HG03432 (cell line): ENCODE results near the gene HIF3A.
"Not testable (repeated sequence)": the region's sequence is repeated elsewhere in the genome, so short reads cannot be mapped to it uniquely, and the experiment has no call there.

Source experiments
- ATAC-seq: cut with Tn5 transposase; IDR thresholded peaks from one replicate; pipeline ENCODE4 v1.9.1; 2021; ENCODE audit warnings: mild to moderate bottlenecking, moderate library complexity; ENCODE audit not compliant: unreplicated experiment

Gene HIF3A

DNA sequence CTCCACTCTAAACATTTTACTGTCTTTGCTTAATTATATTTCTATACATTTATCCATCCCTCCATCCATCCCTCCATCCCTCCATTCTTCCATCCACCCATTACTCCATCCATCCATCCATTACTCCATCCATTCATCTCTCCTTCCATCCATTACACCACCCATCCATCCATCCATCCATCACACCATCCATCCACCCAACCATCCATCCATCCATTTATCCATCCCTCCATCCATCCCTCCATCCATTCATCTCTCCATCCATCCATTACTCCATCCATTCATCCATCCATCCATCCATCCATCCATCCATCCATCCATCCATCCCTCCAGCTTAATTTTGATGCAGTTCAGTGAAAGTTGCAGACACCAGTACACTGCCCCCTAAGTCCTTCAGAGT, 5.0 kb upstream of the HIF3A start:
- no peak for ATAC-seq

GRCh38 chr19:46294494-46294893, 2.3 kb upstream of the HIF3A start:
- ATAC-seq: no peak

DNA sequence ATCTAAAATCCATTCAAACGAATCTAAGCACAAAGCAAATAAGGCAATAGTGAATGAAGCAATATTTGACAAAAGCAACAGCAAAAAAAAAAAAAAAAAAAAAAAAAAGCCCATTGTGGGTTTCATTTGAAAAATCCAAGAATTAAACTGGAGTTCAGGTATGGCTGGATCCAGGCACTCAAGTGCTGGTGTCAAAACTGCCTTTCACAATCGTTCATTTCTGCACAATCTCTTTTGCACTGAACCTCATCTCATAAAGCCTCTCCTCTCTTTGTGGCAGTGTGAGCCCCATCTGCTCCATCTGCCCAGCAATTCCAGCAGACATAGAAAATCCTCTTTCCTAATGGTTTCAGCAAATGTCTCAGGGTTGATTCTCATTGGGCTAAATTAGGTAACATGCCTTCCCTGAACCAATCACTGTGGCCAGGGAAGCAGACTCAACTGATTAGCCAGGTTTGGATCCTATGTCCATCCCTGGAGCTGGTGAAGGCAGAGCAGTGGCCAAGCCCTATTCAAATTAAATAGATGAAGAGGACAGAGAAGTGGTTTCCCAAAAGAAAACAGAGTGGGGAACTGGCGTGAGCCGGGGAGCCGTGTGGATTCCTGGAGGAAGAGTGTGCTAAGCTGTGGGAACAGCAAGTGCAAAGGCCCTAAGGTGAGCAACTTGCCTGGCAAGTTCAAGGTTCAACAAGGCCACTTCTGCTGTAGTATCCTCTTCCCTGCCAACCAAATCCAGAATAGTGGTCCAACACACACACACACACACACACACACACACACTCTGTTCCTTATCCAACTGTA, 1.2 kb upstream of the HIF3A start:
- no peak for ATAC-seq

GRCh38 chr19:46296202-46296480, 701 bp upstream of the HIF3A start:
- ATAC-seq: no peak

DNA sequence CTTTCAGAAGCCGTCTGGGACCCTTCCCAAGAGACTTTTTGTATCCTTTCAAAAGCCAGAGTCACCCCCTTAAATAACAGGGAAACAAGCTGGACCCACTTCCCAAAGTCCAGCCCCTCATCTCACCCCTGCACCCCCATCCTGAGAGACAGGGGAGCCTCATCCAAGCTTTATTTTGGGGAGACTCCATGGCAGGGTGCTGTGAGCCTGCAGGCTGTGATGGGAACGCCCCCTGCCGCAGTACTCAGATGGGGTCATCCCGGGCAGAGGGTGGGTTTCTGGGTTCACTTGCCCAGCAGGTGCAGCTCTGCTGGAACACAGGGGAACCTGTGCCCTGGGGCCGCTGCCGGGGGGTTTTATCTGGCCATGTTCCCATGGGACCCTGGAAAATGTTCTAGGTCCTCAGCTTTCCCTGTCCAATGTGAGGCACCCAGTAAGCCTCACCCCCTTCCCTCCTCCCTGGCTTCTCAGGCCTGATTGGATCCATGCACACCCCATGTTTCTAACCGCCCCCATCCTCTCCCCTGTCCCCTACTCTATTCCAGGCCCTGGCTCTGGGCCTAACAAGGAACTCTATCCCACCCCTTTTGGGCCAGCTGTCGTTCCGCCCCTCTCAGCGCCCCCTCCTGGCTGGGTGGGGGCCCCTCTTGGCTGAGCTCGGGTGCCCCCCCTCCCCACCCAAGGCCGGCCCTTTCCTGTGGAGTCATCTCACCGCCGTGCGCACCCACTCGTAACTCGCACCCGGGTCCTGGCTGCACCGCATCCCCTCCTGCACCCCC, 1.0 kb downstream of the HIF3A start:
- ATAC-seq: no peak

DNA sequence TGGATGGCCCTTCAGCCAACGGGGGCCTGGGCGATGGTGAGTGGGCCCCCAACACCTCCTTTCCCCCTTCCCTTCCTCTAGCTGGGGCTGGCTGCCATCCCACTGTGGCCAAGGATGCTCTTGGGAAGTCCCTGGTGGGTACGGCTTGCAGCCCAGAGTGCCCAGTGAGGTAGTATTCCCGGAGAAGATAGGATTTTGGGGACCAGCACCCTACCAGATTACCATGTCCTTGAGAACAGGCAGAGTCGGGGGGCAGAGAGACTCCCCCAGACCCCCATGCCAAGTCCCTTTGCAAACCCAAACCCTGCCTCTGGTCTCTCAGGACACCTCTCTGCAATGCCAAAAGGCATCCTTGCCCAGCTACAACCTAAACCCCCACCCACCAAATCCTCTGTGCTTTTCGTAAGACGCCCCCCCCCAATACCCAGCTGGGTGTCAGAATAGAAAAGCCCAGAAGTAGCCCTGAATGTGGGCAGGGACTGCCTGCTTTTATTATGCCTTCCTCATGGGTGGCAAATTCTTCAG, 1.7 kb downstream of the HIF3A start:
- ATAC-seq: no peak

DNA sequence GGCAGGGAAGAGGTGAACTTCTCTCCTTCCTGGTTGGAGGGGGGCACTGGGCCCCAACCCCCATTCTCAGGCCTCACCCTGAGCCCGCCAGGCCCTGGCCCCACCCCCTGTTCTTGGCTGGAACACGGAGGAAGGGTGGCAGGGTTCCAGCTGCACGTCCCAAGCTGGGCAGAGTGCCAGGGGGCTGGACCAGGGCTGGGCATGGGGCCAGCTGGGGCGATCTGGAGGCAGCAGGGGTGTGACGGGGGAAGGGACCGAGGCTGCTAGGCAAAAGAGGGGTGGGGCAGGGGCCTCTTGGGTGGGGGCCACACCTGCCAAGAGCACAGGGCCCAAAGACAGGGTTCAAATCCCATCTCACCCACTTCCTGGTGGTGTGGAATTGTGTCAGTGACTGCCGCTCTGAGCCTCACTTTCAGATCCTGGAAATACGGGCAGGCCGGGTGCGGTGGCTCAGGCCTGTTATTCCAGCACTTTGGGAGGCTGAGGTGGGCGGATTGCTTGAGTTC, 2.2 kb downstream of the HIF3A start:
- ATAC-seq: no peak

- no peak for ATAC-seq
These were observed 2.9 kb downstream of the HIF3A start for GRCh38 chr19:46299695-46300094.

DNA sequence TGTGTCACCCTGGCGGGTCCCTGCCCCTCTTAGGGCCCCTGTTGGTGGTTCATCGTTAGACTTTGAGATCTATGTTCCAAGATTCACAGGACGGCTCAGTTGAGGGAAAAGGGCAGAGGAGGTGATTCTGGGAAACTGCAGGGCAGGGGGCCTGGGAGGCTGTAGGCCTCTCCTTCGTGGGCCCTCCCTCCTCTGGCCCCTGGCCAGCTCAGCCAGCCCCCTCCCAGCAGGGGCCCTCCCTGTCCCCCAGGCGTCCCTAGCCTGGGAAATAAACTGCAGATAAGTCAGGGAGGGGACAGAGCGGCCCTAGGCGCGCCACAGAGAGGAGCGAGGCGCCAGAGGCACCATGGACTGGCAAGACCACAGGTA, 6.5 kb downstream of the HIF3A start:
- no peak for ATAC-seq

- no peak for ATAC-seq
These were observed 7.0 kb downstream of the HIF3A start for GRCh38 chr19:46303691-46304397.

- ATAC-seq: no peak
These were observed 9.7 kb downstream of the HIF3A start for GRCh38 chr19:46306501-46306900.

GRCh38 chr19:46308510-46308909, 11.7 kb downstream of the HIF3A start:
- no peak for ATAC-seq

GRCh38 chr19:46309056-46309455, 12.2 kb downstream of the HIF3A start:
- no peak for ATAC-seq

GRCh38 chr19:46311444-46311843, 14.6 kb downstream of the HIF3A start:
- no peak for ATAC-seq

- ATAC-seq: not testable (repeated sequence)
These were observed 17.0 kb downstream of the HIF3A start for GRCh38 chr19:46313540-46314469.

DNA sequence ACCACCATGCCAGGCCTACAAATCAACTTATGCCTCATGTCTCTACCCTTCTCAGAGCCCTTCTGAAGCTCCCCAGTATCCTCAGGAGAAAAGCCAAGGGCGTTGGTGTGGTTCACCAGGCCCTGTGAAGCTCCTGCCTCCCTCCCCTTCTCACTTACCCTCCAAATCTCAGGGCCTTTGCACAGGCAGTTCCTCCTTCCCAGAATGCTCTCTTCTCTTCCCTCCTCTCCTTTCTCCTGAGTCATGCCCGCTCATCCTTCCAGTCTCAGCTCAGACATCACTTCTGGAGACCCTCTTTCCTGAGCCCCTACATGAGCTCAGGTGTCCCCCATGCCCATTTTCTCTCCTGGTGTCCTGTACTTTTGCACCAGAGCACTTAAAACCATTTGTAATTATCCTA, 20.5 kb downstream of the HIF3A start:
- ATAC-seq: no peak

GRCh38 chr19:46319613-46320012, 22.8 kb downstream of the HIF3A start:
- ATAC-seq: no peak

GRCh38 chr19:46320559-46320958, 23.7 kb downstream of the HIF3A start:
- no peak for ATAC-seq

- no peak for ATAC-seq
These were observed 24.8 kb downstream of the HIF3A start for GRCh38 chr19:46321653-46322052.

DNA sequence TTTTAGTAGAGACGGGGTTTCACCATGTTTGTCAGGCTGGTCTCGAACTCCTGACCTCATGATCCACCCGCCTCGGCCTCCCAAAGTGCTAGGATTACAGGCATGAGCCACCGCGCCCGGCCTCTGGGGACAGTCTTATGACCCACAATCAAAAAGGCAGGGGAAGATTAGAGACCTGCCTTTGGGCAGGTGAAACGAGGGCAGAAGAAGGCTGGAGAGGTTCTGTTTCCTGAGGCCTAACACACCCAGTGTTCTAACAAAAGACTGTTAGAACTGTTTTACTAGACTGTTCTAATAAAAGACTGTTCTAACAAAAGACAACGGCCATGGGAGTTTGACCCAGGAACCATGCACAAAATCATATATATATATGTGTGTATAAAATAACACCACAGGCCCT, 26.4 kb downstream of the HIF3A start:
- not testable (repeated sequence) for ATAC-seq
